OCI-LY7 (cell line): Measurements from ENCODE around the gene LSAMP. TPM values are rescaled to one million over a fixed set of nuclear protein-coding genes. Genes with fewer than 3 reads are reported as not detected.

Source experiments
- BruUV-seq: library from RNA; stranded (reverse); fragments of 400-500 nt; replicated peaks from 2 replicates; lab custom pipeline; 2021; lab: Mats Ljungman, UMichigan
- CTCF ChIA-PET: fragments of 300-600 bp; sonication (Branson Sonifier 250); formaldehyde crosslinking; loops from one replicate; lab custom pipeline; 2022; ENCODE audit warnings: antibody characterized with exemption; ENCODE audit not compliant: unreplicated experiment; lab: Charles Lee
- POLR2A ChIA-PET: fragments of 300-600 bp; sonication (Branson Sonifier 250); formaldehyde crosslinking; loops from one replicate; lab custom pipeline; 2022; ENCODE audit warnings: antibody characterized with exemption; lab: Charles Lee
- DNase-seq: peaks from one replicate; pipeline ENCODE4 v3.0.0-alpha.2; 2015; ENCODE audit warnings: low spot score
- H2AFZ ChIP-seq: fragments of 200-600 bp; sonication (generic), shearing (Covaris generic); 2 replicates; pipeline ENCODE4 v1.6.1; 2014; ENCODE audit warnings: mild to moderate bottlenecking, antibody characterized with exemption, low read length, moderate library complexity
- H3K27ac ChIP-seq: fragments of 200-600 bp; sonication (generic); 2 replicates; pipeline ENCODE4 v1.5.1; 2014; ENCODE audit warnings: mixed run types, low read depth, mild to moderate bottlenecking, moderate library complexity, low read length, inconsistent platforms; ENCODE audit not compliant: poor library complexity, severe bottlenecking
- H3K36me3 ChIP-seq: fragments of 200-600 bp; sonication (generic); 2 replicates; pipeline ENCODE4 v1.6.1; 2014; ENCODE audit warnings: mild to moderate bottlenecking, antibody characterized with exemption, low read length, moderate library complexity, mixed read lengths; ENCODE audit not compliant: insufficient read depth
- H3K4me1 ChIP-seq: fragments of 200-600 bp; sonication (generic); 2 replicates; pipeline ENCODE4 v1.5.1; 2014; ENCODE audit warnings: mild to moderate bottlenecking, low read length; ENCODE audit not compliant: insufficient read depth, poor library complexity, severe bottlenecking
- H3K4me2 ChIP-seq: fragments of 200-600 bp; sonication (generic); 2 replicates; pipeline ENCODE4 v1.6.1; 2014; ENCODE audit warnings: mild to moderate bottlenecking, low read length
- H3K4me3 ChIP-seq: fragments of 200-600 bp; sonication (generic); 2 replicates; pipeline ENCODE4 v1.5.1; 2014; ENCODE audit warnings: mild to moderate bottlenecking, low read depth, low read length; ENCODE audit not compliant: poor library complexity, severe bottlenecking
- H3K79me2 ChIP-seq: fragments of 200-600 bp; sonication (generic); 2 replicates; pipeline ENCODE4 v1.6.1; 2016; ENCODE audit warnings: low read depth, mild to moderate bottlenecking, low read length, moderate library complexity, mixed read lengths; ENCODE audit not compliant: insufficient read depth
- H3K9me2 ChIP-seq: fragments of 200-600 bp; sonication (generic); 2 replicates; pipeline ENCODE4 v1.6.1; 2016; ENCODE audit warnings: mild to moderate bottlenecking, low read length, mixed read lengths; ENCODE audit not compliant: insufficient read depth
- H3K9me3 ChIP-seq: fragments of 200-600 bp; sonication (generic); 2 replicates; pipeline ENCODE4 v1.6.1; 2014; ENCODE audit warnings: mild to moderate bottlenecking, mixed run types, low read length, mixed read lengths
- H4K20me1 ChIP-seq: fragments of 200-600 bp; sonication (generic); 2 replicates; pipeline ENCODE4 v1.6.1; 2014; ENCODE audit warnings: mild to moderate bottlenecking, antibody characterized with exemption, low read length, moderate library complexity, mixed read lengths; ENCODE audit not compliant: insufficient read depth
- EZH2phosphoT487 ChIP-seq: fragments of 200-600 bp; sonication (generic); IDR thresholded peaks from 2 replicates; pipeline ENCODE4 v1.6.1; 2018; ENCODE audit warnings: low read depth, borderline replicate concordance, mild to moderate bottlenecking, mixed run types, antibody characterized with exemption, low read length, moderate library complexity, mixed read lengths
- intact Hi-C: fragments of 100-400 bp; cut with micrococcal nuclease; formaldehyde crosslinking; loops from one replicate; pipeline ENCODE4 v1.10.0; 2022; ENCODE audit not compliant: unreplicated experiment
- total RNA-seq, 2 experiments: library from RNA; depleted of rRNA in 1 of 2; stranded (reverse); fragments of >200 nt in 1 of 2; shearing (Covaris generic) in 1 of 2; gene quantifications; 2 replicates each; pipeline ENCODE4 v1.2.3, GENCODE V29; 2014 to 2022
- TF ChIP-seq, protein P1 (sequence below): fragments of 200-600 bp; sonication (generic); conservative IDR thresholded peaks from 2 replicates; pipeline ENCODE4 v1.5.1; 2014; ENCODE audit warnings: mild to moderate bottlenecking, antibody characterized with exemption, low read length, moderate library complexity, mixed read lengths

The LSAMP gene
- total RNA-seq, 2 experiments from 2014 or later = 1.4 TPM; not detected in 1

DNA sequence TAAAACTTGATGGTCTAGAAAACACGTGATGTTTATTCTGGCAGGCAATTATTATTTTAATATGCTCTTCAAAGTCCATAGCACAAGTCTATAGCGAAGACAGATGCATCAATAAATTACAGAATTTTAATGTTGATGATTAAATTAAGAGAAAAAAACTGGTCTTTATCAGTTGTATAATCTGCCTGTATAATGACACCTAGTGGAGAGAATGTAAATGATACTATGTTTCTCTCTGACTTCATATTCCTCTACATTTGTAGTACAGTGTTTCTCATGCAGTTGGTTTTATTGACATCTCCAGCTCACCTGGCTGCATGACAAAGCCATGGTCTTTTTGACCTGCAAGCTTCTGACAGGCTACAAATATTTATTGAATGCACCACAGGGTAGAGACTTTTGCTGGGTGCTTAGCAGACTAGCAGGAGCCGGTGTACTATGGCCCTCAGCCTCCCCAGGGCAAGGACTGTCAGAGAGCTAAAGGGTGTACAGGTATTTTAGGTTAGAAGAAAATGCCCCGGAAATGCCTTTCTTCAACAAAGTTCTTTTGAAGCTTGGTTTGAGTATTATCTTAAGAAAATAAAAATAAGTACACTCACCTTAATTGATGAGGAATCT lies 532.1 kb downstream of the LSAMP start:
- Histone ChIP-seq H2AFZ (no peak overlapping the region), H3K4me3 (no peak overlapping the region), H3K9me3 (no peaks in the 10 kb centered on the region), H3K79me2 (no peaks in the 10 kb centered on the region), H3K9me2 (no peaks in the 10 kb centered on the region), H3K4me2 (no peak overlapping the region), H3K36me3 (no peaks in the 10 kb centered on the region), H3K4me1 (no peaks in the 10 kb centered on the region), H4K20me1 (no peaks in the 10 kb centered on the region), H3K27ac (no peak overlapping the region)
- no TSS peak for BruUV-seq
- POLR2A ChIA-PET = no interaction called here
- CTCF ChIA-PET = interaction anchor here (0.7 kb wide), 1 partner anchor 127 kb away, joined by 3 read pairs; no protein-coding TSS in a partner anchor
- intact Hi-C loops = no loop called here
- no peak for TF ChIP-seq EZH2phosphoT487
- TF ChIP-seq, protein P1, sequence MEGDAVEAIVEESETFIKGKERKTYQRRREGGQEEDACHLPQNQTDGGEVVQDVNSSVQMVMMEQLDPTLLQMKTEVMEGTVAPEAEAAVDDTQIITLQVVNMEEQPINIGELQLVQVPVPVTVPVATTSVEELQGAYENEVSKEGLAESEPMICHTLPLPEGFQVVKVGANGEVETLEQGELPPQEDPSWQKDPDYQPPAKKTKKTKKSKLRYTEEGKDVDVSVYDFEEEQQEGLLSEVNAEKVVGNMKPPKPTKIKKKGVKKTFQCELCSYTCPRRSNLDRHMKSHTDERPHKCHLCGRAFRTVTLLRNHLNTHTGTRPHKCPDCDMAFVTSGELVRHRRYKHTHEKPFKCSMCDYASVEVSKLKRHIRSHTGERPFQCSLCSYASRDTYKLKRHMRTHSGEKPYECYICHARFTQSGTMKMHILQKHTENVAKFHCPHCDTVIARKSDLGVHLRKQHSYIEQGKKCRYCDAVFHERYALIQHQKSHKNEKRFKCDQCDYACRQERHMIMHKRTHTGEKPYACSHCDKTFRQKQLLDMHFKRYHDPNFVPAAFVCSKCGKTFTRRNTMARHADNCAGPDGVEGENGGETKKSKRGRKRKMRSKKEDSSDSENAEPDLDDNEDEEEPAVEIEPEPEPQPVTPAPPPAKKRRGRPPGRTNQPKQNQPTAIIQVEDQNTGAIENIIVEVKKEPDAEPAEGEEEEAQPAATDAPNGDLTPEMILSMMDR = peak; percentile 70
- DNase-seq = no peak

DNA sequence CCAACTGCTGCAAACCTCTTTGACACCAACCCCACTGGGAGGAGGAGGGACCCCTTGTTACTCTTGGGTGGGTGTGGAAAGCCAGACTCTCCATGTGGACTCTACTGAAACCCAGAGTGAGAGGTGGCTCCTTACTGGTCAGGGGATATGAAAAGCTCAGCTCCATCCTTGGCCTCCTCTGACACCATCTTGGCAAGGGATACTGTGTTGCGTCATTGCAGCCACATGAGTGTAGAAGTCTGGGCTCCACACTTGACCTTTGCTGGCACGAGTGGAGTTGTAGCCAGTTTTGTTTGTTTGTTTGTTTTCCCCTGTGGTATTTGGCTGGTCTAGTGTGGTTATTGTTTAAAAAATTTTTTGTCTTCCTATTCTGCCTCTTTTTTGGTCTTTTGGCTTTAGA lies 532.9 kb downstream of the LSAMP start:
- Histone ChIP-seq H3K4me3 (no peak overlapping the region), H4K20me1 (no peaks in the 10 kb centered on the region), H3K9me3 (no peaks in the 10 kb centered on the region), H3K4me1 (no peaks in the 10 kb centered on the region), H3K79me2 (no peaks in the 10 kb centered on the region), H2AFZ (no peak overlapping the region), H3K36me3 (no peaks in the 10 kb centered on the region), H3K9me2 (no peaks in the 10 kb centered on the region), H3K27ac (no peak overlapping the region), H3K4me2 (no peak overlapping the region)
- BruUV-seq = no TSS peak
- intact Hi-C loops = no loop called here
- CTCF ChIA-PET = no interaction called here
- no peak for DNase-seq
- POLR2A ChIA-PET = no interaction called here
- TF ChIP-seq, protein P1 = no peak
- no peak for TF ChIP-seq EZH2phosphoT487

DNA sequence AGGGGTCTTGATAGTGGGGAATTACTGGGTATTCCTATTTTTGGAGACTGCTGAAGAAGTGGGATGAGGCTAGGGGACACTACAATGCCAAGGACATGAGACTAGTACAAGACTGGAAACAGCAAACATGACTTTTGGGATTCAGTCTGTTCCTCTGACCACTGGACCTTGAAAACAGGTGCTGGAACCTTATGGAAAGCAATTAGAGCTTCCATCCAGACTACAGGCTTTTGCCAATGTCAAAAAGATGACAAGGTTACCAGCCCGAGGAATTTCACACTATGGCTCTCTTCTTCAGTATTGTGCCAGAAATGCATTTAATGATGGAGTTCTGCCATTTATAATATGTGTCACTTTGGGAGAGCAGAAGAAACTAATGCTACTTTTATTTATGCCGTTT lies 539.4 kb downstream of the LSAMP start:
- Histone ChIP-seq H3K4me1 (no peaks in the 10 kb centered on the region), H3K27ac (no peak overlapping the region), H4K20me1 (no peaks in the 10 kb centered on the region), H3K36me3 (no peaks in the 10 kb centered on the region), H3K4me2 (no peak overlapping the region), H3K4me3 (no peak overlapping the region), H3K79me2 (no peaks in the 10 kb centered on the region), H3K9me2 (no peaks in the 10 kb centered on the region), H2AFZ (no peak overlapping the region), H3K9me3 (no peaks in the 10 kb centered on the region)
- POLR2A ChIA-PET = no interaction called here
- no peak for DNase-seq
- CTCF ChIA-PET = no interaction called here
- BruUV-seq = no TSS peak
- intact Hi-C loops = no loop called here
- TF ChIP-seq, protein P1 = no peak
- TF ChIP-seq EZH2phosphoT487 = no peak
